Non-pigmented ciliary epithelial cell (primary cell): ENCODE results near the gene PDIA2.
"Not testable (repeated sequence)": the region's sequence is repeated elsewhere in the genome, so short reads cannot be mapped to it uniquely, and the experiment has no call there.

Experiments used
- DNase-seq: peaks from one replicate; pipeline ENCODE4 v3.0.0-alpha.2; 2010; ENCODE audit warnings: low read depth

Gene PDIA2

GRCh38 chr16:331181-331814, 48.3 kb downstream of the PDIA2 start:
- not testable (repeated sequence) for DNase-seq

DNA sequence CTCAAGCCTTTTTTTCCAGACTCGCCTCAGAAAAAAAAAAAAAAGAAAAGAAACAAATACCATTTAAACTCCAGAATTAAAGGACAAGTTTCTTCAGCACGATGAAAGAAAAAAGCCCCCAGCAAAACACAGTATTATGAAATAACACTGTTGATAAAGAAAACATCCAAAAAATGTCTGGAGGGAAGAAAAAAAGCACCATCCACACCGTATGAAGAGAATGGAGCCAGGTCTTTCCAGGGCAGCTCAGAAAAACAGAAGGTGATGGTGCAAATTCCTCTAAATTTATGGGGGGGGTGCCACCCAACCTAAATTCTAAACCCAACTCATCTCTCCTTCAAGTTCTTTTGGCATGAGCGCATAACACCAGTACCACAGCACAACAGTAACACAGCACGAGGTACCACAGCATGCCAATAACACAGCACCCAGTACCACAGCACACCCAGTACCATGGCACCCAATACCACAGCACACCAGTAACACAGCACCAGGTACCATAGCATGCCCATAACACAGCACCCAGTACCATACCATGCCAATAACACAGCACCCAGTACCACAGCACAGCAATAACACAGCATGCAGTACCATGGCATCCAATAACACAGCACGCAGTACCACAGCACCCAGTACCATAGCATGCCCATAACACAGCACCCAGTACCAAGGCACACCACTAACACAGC, 50.6 kb downstream of the PDIA2 start:
- no peak for DNase-seq

- DNase-seq: not testable (repeated sequence)
Measured at GRCh38 chr16:334164-334832, 51.3 kb downstream of the PDIA2 start.

DNA sequence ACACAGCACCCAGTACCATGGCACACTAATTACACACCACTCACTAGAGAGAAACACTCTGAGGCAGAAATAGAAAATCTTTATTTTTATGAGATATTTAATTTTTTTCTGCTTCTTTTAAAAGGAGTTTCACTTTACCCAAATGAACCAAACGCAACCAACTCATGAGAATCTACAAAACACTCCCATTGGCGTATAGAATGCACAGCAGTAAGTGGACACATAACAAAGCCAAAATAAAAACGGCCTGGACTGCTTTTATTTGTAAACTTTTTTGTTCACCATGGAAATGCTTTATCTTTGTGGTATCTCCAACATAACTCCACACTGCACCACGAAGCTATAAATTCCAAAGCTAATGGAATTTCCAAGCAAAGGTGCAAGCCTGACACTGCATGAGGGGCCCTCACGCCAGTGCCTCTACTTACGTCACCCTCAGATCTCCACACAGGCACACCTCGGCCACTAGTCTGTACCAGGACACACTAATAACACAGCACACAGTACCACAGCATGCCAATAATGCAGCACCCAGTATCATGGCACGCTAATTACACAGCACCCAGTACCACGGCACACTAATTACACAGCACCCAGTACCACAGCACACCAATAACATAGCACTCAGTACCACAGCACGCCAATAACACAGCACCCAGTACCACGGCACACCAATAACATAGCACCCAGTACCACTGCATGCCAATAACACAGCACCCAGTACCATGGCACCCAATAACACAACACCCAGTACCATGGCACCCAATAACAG, 52.1 kb downstream of the PDIA2 start:
- not testable (repeated sequence) for DNase-seq

- DNase-seq: no peak
Measured at GRCh38 chr16:336269-336668, 53.3 kb downstream of the PDIA2 start.
